Gastroesophageal sphincter (tissue), 4 donors: ENCODE measurements around the gene WDR43. TPM values are rescaled to one million over a fixed set of nuclear protein-coding genes. Genes with fewer than 3 reads are reported as not detected.
"Not testable (repeated sequence)": the region's sequence is repeated elsewhere in the genome, so short reads cannot be mapped to it uniquely, and the experiment has no call there.

Experiments used
- ATAC-seq: fragments of 150-250 bp; one replicate; pipeline ENCODE4 v1.9.1; 2016; ENCODE audit warnings: mild to moderate bottlenecking, moderate library complexity
- H3K27ac ChIP-seq, 4 donors: fragments of 200-600 bp; sonication (generic) in 3 of 4; 1 replicate in 3 of 4; 2 replicates in 1 of 4; pipeline ENCODE4 v1.5.1; 2016 to 2019
- H3K27me3 ChIP-seq: fragments of 200-600 bp; sonication (generic); one replicate; pipeline ENCODE4 v1.5.1; 2019
- H3K36me3 ChIP-seq, 2 donors: fragments of 200-600 bp; sonication (generic); one replicate each; pipeline ENCODE4 v1.5.1; 2019; ENCODE audit warnings: control low read depth in 1 of 2
- H3K4me1 ChIP-seq, 3 donors: fragments of 200-600 bp; sonication (generic); 1 replicate in 2 of 3; 2 replicates in 1 of 3; pipeline ENCODE4 v1.5.1; 2016 to 2019; ENCODE audit warnings: control low read depth in 2 of 3
- H3K4me3 ChIP-seq, 2 donors: fragments of 200-600 bp; sonication (generic); one replicate each; pipeline ENCODE4 v1.5.1; 2019; ENCODE audit warnings: mild to moderate bottlenecking in 1 of 2, moderate library complexity in 1 of 2
- H3K9me3 ChIP-seq, 3 donors: fragments of 200-600 bp; sonication (generic); one replicate each; pipeline ENCODE4 v1.5.1; 2017 to 2019; ENCODE audit warnings: control low read depth in 2 of 3
- CTCF ChIP-seq, 4 experiments: fragments of 200-600 bp in 2 of 4; fragments of 450-650 bp in 2 of 4; sonication (generic) in 1 of 4; IDR thresholded peaks; one replicate each; pipeline ENCODE4 v1.5.1; 2017 to 2019; ENCODE audit warnings: antibody characterized with exemption in 4 of 4, mild to moderate bottlenecking in 2 of 4, moderate library complexity in 2 of 4
- EP300 ChIP-seq: sonication (generic); formaldehyde crosslinking; IDR thresholded peaks from one replicate; pipeline ENCODE4 v1.6.1; 2017; ENCODE audit warnings: antibody characterized with exemption, mild to moderate bottlenecking
- POLR2A ChIP-seq, 2 donors: fragments of 450-650 bp; IDR thresholded peaks; one replicate each; pipeline ENCODE4 v1.6.1; 2017; ENCODE audit warnings: antibody characterized with exemption in 2 of 2, mild to moderate bottlenecking in 2 of 2, moderate library complexity in 1 of 2
- POLR2AphosphoS5 ChIP-seq: sonication (generic); formaldehyde crosslinking; IDR thresholded peaks from one replicate; pipeline ENCODE4 v1.6.1; 2017; ENCODE audit warnings: antibody characterized with exemption
- WGBS, 2 donors: methylation state at CpG; one replicate each; pipeline ENCODE4 v1.1.5; 2018; ENCODE audit warnings: low coverage in 1 of 2; 5-methylcytosine and 5-hydroxymethylcytosine counted together
- total RNA-seq, 4 donors: library from RNA; depleted of rRNA; stranded (reverse); fragments of >200 nt; gene quantifications; one replicate each; pipeline ENCODE4 v1.1.0, GENCODE V29; 2016

WDR43 gene
- total RNA-seq, 4 donors from 2014 or later, result 29.6 to 51.7 (median 39.0) TPM

DNA sequence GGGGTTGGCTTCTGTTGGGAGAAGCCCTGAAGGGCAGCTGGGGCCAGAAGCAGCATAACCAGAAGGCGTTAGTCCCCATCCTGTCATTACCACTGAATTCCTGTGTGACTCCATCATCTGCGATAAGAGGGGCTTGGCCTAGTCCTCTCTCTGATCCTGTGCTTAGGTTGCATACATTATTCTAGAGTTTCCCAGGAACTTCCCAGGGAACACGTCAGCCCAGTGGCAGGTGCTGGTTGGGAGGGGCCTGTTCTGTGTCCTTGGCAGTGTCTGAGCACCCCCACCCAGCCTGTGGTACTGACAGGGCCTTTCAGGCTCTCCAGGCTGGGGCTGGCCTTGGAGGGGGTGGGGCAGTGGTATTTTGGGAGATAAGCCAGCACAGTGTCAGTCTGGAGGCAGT lies 82.1 kb downstream of the WDR43 start:
- TF ChIP-seq POLR2A (IDR thresholded peaks at IDR 0.05) (no peak), POLR2AphosphoS5 (no peak), EP300 (no peak), CTCF (IDR thresholded peaks at IDR 0.05) (no peak)
- Histone ChIP-seq H3K27ac (no peak overlapping the region), H3K4me1 (peaks cover 3 to 19% (median 16%) of the 10 kb centered on the region in 3 donors), H3K9me3 (no peaks in the 10 kb centered on the region), H3K27me3 (no peaks in the 10 kb centered on the region), H3K36me3 (no peaks in the 10 kb centered on the region), H3K4me3 (no peak overlapping the region)
- no peak for ATAC-seq
- no CpG with 5 or more reads among the region's 3 CpGs for WGBS, 2 donors

GRCh38 chr2:28977176-28977875 lies 82.9 kb downstream of the WDR43 start:
- no peak overlapping the region for H3K4me3 ChIP-seq
- no peaks in the 10 kb centered on the region for H3K36me3 ChIP-seq
- H3K4me1 ChIP-seq, result peaks cover 9 to 27% (median 24%) of the 10 kb centered on the region in 3 donors
- TF ChIP-seq EP300 (no peak), POLR2A (IDR thresholded peaks at IDR 0.05) (no peak), POLR2AphosphoS5 (no peak), CTCF (IDR thresholded peaks at IDR 0.05) (no peak)
- no peak for ATAC-seq
- no peaks in the 10 kb centered on the region for H3K27me3 ChIP-seq
- 71 to 93% methylated on average over 2 to 6 of the region's 10 CpGs for WGBS, 2 donors
- no peaks in the 10 kb centered on the region for H3K9me3 ChIP-seq
- H3K27ac ChIP-seq, result no peak overlapping the region

GRCh38 chr2:28978001-28978400 lies 83.5 kb downstream of the WDR43 start:
- not testable (repeated sequence) for ATAC-seq, H3K4me3 ChIP-seq
- 86 to 100% methylated on average over 1 to 2 of the region's 8 CpGs for WGBS, 2 donors

GRCh38 chr2:28978606-28979005 lies 84.1 kb downstream of the WDR43 start:
- TF ChIP-seq CTCF (IDR thresholded peaks at IDR 0.05) (no peak), POLR2AphosphoS5 (no peak), EP300 (no peak), POLR2A (IDR thresholded peaks at IDR 0.05) (no peak)
- Histone ChIP-seq H3K9me3 (no peaks in the 10 kb centered on the region), H3K27ac (no peak overlapping the region), H3K4me3 (no peak overlapping the region), H3K36me3 (no peaks in the 10 kb centered on the region), H3K27me3 (no peaks in the 10 kb centered on the region), H3K4me1 (peaks cover 9 to 39% (median 28%) of the 10 kb centered on the region in 3 donors)
- 50% methylated on average over 1 of the region's 6 CpGs; no CpG with 5 or more reads in 1 of the 2 donors for WGBS, 2 donors
- no peak for ATAC-seq

More at GRCh38 chr2:28978001-28978400, 83.5 kb downstream of the WDR43 start:
- H3K27me3 ChIP-seq, H3K27ac ChIP-seq, H3K36me3 ChIP-seq, H3K9me3 ChIP-seq: not testable (repeated sequence)
- H3K4me1 ChIP-seq, result peaks cover 9 to 33% (median 28%) of the 10 kb centered on the region in 3 donors

- no peak for TF ChIP-seq POLR2AphosphoS5
- no peak for TF ChIP-seq EP300
- no peak for TF ChIP-seq CTCF (IDR thresholded peaks at IDR 0.05)
- no peak for TF ChIP-seq POLR2A (IDR thresholded peaks at IDR 0.05)
- WGBS, 2 donors, result no CpG with 5 or more reads among the region's 7 CpGs
Observed at GRCh38 chr2:28979041-28979440, 84.6 kb downstream of the WDR43 start.

More at GRCh38 chr2:28979041-28979440, 84.6 kb downstream of the WDR43 start:
- Histone ChIP-seq H3K27me3 (no peaks in the 10 kb centered on the region), H3K36me3 (no peaks in the 10 kb centered on the region), H3K4me3 (no peak overlapping the region), H3K9me3 (no peaks in the 10 kb centered on the region), H3K4me1 (peaks cover 9 to 44% (median 28%) of the 10 kb centered on the region in 3 donors), H3K27ac (no peak overlapping the region)
- no peak for ATAC-seq
